Measurements from ENCODE around the gene CST2. TPM values are rescaled to one million over a fixed set of nuclear protein-coding genes. Genes with fewer than 3 reads are reported as not detected.
"Not testable (repeated sequence)": the region's sequence is repeated elsewhere in the genome, so short reads cannot be mapped to it uniquely, and the experiment has no call there.

CST2 gene
- total RNA-seq, 1 donor from 2014 or later = not detected

- no peak overlapping the region for H3K4me3 Mint-ChIP-seq
- no peaks in the 10 kb centered on the region for H3K9me3 Mint-ChIP-seq
- no peaks in the 10 kb centered on the region for H3K27me3 Mint-ChIP-seq (ENCODE audit: low read depth)
- no peaks in the 10 kb centered on the region for H3K36me3 Mint-ChIP-seq (ENCODE audit: low read depth)
- DNase-seq (ENCODE audit: low read depth, low spot score) = no peak
- peak overlapping the region; percentile 82 for H3K27ac Mint-ChIP-seq (ENCODE audit: unreplicated experiment)
- TF ChIP-seq CTCF (conservative IDR thresholded peaks at IDR 0.05) = no peak
- peaks cover 8% of the 10 kb centered on the region for H3K4me1 Mint-ChIP-seq
Observed at GRCh38 chr20:23823621-23824324, 2.8 kb downstream of the CST2 start.

- Mint-ChIP-seq H3K4me3 (no peak overlapping the region), H3K36me3 (ENCODE audit: low read depth) (no peaks in the 10 kb centered on the region), H3K9me3 (peaks cover under 1% of the 10 kb centered on the region), H3K4me1 (peaks cover 8% of the 10 kb centered on the region), H3K27me3 (ENCODE audit: low read depth) (no peaks in the 10 kb centered on the region), H3K27ac (ENCODE audit: unreplicated experiment) (no peak overlapping the region)
- no peak for TF ChIP-seq CTCF (conservative IDR thresholded peaks at IDR 0.05)
- no peak for DNase-seq (ENCODE audit: low read depth, low spot score)
Observed at GRCh38 chr20:23823111-23823510, 3.4 kb downstream of the CST2 start.

- Mint-ChIP-seq H3K27ac (ENCODE audit: unreplicated experiment) (no peak overlapping the region), H3K4me1 (no peaks in the 10 kb centered on the region), H3K27me3 (ENCODE audit: low read depth) (no peaks in the 10 kb centered on the region), H3K4me3 (no peak overlapping the region), H3K36me3 (ENCODE audit: low read depth) (no peaks in the 10 kb centered on the region), H3K9me3 (peaks cover 2% of the 10 kb centered on the region)
- DNase-seq (ENCODE audit: low read depth, low spot score) = no peak
- no peak for TF ChIP-seq CTCF (conservative IDR thresholded peaks at IDR 0.05)
Observed at GRCh38 chr20:23820493-23820892, 6.0 kb downstream of the CST2 start.

- H3K36me3 Mint-ChIP-seq (ENCODE audit: low read depth); H3K27me3 Mint-ChIP-seq (ENCODE audit: low read depth); H3K4me3 Mint-ChIP-seq; H3K4me1 Mint-ChIP-seq; H3K9me3 Mint-ChIP-seq; DNase-seq (ENCODE audit: low read depth, low spot score); H3K27ac Mint-ChIP-seq (ENCODE audit: unreplicated experiment): not testable (repeated sequence)
Observed at GRCh38 chr20:23811559-23811958, 15.0 kb downstream of the CST2 start.

GRCh38 chr20:23810349-23810748 is 16.2 kb downstream of the CST2 start:
- H3K4me1 Mint-ChIP-seq; H3K4me3 Mint-ChIP-seq; DNase-seq (ENCODE audit: low read depth, low spot score); H3K9me3 Mint-ChIP-seq; H3K36me3 Mint-ChIP-seq (ENCODE audit: low read depth); H3K27ac Mint-ChIP-seq (ENCODE audit: unreplicated experiment); H3K27me3 Mint-ChIP-seq (ENCODE audit: low read depth): not testable (repeated sequence)

GRCh38 chr20:23800865-23801264 is 25.7 kb downstream of the CST2 start:
- H3K27me3 Mint-ChIP-seq (ENCODE audit: low read depth) = peaks cover 12% of the 10 kb centered on the region
- H3K27ac Mint-ChIP-seq (ENCODE audit: unreplicated experiment) = no peak overlapping the region
- no peaks in the 10 kb centered on the region for H3K4me1 Mint-ChIP-seq
- no peaks in the 10 kb centered on the region for H3K36me3 Mint-ChIP-seq (ENCODE audit: low read depth)
- no peak overlapping the region for H3K4me3 Mint-ChIP-seq
- DNase-seq (ENCODE audit: low read depth, low spot score) = no peak
- H3K9me3 Mint-ChIP-seq = no peaks in the 10 kb centered on the region
- no peak for TF ChIP-seq CTCF (conservative IDR thresholded peaks at IDR 0.05)

Measured in neural crest cell (in vitro differentiated cells).